Stimulated activated naive CD4-positive, alpha-beta T cell treated with Interleukin-2 at 50 U/mL for 16 hours (primary cell): ENCODE measurements around the gene MRPL46.
"Not testable (repeated sequence)": the region's sequence is repeated elsewhere in the genome, so short reads cannot be mapped to it uniquely, and the experiment has no call there.

Source experiments
- DNase-seq: peaks from one replicate; lab custom pipeline; 2025; lab: John Stamatoyannopoulos, UW

The MRPL46 gene

DNA sequence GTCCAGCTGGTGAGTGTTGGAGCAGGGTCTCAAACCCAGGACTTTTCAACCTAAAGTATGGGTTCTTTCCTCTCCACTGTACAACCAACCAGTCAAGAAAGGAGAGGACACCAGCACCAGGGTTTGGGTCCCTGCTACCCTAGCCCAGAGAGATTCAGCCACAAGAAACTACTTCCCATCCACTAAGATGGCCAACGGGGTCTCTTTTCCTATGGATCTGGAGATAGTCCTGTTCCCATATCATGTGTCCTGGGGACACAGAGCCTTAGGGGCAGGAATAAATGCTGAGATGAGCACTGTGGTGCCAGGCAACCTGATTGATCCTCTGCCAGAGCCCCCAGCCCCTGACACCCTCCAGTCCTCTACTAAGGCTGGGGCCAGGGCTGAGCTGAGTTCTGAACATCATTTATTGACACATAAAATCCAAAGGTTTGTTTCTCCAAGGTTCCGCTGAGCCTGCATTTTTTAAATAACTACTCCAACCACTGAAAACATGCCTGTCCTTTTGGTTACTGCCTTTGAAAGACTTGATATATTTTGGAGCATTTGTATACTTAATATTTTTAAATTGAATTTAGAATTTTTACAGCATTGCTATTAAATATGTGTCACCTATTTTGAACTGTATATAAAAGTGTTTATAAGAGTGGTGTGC lies 26.0 kb downstream of the MRPL46 start:
- DNase-seq: no peak

DNA sequence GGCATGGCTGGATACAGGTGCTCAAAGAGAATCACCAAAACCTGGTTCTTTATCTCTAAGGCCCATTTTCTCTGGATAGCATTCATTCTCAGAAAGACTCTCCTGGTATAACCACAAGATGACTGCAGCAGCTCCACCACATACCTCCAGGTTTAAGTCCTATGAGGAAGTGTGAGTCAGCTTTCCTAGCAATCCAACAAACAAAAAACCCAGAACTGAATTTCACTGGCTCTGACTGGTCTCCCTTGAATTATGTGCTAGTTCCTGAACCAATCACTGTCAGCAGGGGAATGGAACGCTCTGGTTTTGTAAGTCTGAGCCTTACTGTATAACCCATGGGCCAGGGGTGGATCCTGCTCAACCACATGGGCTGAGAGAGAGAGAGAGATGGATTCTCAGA lies 27.2 kb downstream of the MRPL46 start:
- no peak for DNase-seq

DNA sequence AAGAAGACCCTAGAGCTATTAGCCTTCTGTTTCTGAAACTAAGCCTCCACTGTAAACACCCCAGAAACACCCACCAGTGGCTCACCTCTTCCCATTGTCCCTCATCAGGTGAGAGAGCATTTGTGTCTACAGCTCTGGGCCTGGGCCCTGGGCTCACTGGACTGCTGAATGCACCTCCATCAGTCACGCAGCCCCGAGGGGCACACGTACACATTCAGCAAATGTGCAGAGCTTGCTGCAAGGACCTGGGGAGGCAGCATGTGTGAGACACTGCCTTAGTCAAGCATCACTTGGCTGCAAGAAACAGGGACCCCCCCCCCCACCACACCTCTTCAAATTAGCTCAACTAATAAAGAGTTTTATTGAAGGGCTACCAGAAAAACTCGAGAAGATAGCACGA lies 29.0 kb downstream of the MRPL46 start:
- no peak for DNase-seq

DNA sequence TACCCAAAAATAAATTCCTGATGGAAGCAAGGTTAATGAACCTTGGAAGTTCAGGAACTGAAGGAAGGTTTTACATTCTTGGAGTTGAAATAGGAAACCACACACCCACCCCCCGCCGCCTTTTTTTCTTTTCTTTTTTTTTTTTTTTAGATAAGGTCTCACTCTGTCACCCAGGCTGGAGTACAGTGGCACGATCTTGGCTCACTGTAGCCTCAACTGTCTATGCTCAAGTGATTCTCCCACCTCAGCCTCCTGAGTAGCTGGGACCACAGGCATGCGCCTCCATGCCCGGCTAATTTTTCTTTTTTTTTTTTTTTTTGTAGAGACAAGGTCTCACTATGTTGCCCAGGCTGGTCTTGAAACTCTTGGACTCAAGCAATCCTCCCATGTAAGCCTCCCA lies 33.1 kb downstream of the MRPL46 start:
- DNase-seq: not testable (repeated sequence)

DNA sequence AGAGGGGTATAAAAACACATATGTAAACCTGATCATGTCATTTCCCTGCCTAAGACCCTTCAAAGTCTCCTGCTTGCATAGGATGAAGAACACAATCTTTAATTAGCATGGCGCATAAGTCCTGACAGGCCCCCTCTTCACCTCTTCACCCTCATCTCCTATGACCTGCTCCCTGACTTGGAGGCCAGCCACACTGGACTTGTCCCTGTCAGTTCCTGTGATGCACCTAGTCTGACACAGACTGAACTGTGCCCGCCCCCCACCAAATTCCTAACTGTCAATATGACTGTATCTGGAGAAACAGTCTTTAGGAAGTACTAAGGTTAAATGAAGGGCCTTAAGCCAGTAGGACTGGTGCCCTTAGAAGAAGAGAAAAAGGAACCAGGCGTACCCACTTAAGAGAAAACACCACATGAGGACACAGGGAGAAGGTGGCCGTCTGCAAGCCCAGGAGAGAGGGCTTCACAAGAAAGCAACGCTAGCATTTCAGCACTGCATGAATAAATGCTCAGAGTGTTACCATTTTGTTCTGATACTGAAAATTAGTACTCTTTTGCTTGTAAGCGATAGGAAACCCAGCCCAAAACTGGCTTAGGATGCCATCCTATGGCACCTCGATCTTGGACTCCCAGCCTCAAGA lies 34.0 kb downstream of the MRPL46 start:
- DNase-seq: no peak

DNA sequence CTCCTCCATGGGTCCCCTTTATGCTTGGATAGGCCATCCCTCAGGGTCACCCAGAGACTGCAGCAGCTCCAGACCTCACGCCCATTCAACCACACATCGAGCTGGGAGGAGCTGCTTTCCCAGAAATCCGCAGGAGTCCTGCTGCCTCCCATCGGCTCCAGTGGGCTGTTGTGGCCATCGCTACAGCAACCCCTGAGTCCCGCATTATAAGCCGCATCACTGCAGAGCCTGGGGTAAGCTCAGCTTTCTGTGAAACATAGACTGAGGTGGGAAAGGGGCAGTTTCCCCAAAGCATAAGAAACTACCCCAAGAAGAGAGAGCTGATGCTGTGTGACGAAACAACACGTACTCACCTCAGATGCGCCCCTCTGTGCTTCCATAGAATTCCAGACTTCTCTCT lies 35.7 kb downstream of the MRPL46 start:
- DNase-seq: no peak

DNA sequence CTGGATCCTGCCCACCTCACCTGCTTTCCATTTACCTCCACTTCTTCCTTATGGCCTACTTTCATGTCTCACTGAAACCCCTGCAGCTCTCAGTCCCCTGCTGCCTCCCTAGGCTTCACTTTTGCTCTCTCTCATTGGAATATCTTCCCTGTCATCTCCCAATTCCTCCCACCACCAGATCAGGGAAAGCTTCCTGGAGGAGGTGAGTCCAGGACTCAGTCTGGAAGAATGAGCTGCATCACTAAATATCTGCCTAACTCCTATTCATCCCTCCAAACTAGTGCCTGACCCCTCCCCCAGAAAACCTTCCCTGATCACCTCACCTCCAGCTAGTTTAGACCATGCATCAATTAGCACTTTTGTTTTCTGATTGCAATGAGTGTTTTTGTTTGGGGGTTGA lies 37.1 kb downstream of the MRPL46 start:
- DNase-seq: no peak

DNA sequence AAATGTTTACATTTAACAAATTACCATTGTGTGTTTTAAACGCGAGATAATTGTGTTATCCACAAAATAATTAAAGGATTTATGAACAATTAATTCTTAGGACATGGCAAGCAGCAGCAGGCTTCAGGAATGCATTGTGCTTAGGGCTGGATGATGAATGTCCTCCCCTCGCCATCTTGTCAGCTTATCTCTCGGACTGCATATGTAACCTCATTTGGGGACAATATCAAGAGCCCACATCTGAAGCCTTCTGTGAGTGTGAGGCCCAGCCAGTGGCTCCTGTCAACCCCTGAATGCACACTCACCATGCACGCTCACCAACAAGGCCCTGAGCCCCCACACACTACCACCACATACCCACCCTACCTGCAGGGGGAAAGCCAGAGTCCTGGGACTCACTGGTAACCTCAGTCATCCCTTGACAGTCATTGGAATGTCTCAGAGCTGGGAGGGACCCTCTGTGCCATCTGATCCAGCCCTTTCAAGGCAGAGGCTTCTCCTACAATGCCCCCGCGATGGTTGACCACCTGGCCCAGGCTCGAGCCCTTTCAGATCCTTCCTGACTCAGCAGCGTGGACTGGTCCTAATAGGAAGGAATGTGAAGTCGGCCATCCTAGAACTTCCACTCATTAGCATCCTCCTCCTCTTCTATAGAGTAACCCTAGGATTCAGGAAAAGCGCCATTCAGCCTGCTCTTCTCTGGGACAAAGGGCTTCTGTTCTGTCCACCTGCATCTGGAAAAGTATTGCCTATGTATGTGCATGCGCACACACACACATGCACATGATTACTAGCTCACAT lies 38.2 kb downstream of the MRPL46 start:
- no peak for DNase-seq

DNA sequence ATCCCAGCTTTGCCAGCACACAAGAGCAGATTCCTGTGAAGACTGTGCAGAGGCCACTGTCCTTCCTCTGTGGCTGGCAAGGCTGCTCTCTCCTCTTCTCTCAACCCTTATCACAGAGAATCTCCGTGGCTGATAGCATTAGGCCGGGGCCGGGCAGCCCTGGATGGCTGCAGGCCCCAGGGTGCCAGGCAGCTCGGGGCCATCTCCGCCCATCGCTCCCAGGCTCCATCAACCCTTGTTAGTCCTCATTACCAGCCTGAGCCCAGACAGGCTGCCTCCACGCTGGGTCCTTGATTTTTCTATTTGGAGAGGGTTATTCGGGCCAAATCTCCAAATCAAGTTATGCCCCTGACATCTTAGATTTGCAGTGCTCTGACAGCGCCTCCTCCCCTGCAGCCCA lies 39.1 kb downstream of the MRPL46 start:
- no peak for DNase-seq

DNA sequence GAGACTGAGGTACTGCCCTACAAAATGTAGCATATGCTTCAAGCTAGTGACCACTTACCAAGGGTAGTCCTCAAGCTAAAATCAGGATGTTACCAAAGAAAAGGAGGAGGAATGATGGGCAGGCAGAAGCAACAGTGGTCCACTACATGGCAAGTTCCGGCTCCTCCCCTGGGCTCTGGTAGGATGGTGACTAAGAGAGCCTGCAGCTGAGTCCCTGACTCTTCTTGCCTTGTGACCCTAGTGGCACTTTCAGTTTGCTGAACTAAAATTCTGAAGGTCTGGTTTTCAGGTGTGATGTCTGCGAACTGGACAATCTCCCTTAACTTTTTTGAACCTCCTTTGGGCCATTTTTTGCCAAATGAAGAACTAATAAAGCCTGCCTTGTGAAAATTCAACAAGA lies 40.9 kb downstream of the MRPL46 start:
- DNase-seq: no peak

DNA sequence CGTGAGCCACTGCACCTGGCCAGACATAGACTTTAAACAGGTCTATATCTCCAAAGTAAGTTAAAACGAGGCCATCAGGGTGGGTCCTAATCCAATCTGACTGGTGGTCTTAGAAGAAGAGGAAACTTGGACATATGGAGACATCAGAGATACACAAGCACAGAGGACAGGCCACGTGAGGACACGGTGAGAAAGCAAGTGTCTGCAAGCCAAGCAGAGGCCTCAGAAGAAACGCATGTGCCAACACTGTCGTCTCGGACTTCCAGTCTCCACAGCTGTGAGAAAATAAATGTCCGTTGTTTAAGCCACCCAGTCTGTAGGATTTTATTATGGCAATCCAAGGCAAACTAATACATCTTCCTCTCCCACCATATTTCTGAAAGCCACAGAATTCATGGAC lies 43.9 kb downstream of the MRPL46 start:
- no peak for DNase-seq

DNA sequence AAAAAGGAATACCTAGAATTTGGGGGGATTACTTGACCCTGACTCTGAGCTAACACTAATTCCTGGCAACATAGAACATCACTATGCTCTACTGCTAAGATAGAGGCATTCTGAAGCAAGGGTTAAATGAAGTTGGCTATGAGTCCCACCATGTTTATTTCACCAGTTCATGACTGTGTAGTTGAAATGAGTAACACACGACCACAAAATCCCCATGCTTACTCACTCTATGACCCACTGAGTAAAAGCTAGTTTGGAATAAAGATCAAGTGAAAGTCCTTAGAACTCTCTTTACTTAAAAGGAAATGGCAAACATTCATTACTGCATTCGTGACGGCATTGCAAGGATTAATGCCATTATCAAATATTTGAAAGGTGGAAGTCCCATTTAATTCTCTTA lies 47.4 kb downstream of the MRPL46 start:
- DNase-seq: no peak
